HEK293 (cell line): ENCODE data around the gene MACROH2A2.

Source experiments
- CTCF ChIA-PET: fragments of 350-600 bp; formaldehyde crosslinking; extraction: SDS; loops from one replicate; lab custom pipeline; 2021; ENCODE audit warnings: antibody characterized with exemption; lab: Yijun Ruan, JAX
- POLR2A ChIA-PET: fragments of 300-600 bp; formaldehyde crosslinking; extraction: SDS; loops from one replicate; lab custom pipeline; 2020; ENCODE audit warnings: antibody characterized with exemption, inconsistent platforms; lab: Yijun Ruan, JAX
- H3K27ac ChIP-seq: fragments of 200-500 bp; sonication (Bioruptor generic); 2 replicates; pipeline ENCODE4 v1.5.1; 2014; ENCODE audit warnings: low read depth, low read length, control low read depth, inconsistent platforms; ENCODE audit errors: extremely low read depth
- H3K36me3 ChIP-seq, 2 experiments: fragments of 200-500 bp in 1 of 2; sonication (Bioruptor generic) in 1 of 2; 1 replicate in 1 of 2; 2 replicates in 1 of 2; pipeline ENCODE4 v1.5.1; 2014 to 2017; ENCODE audit warnings: inconsistent platforms in 2 of 2, low read length in 2 of 2; ENCODE audit not compliant: control insufficient read depth in 2 of 2, insufficient read depth in 1 of 2
- H3K4me1 ChIP-seq: fragments of 200-500 bp; sonication (Bioruptor generic); 2 replicates; pipeline ENCODE4 v1.5.1; 2014; ENCODE audit warnings: mild to moderate bottlenecking, low read length, inconsistent platforms; ENCODE audit not compliant: control insufficient read depth, insufficient read depth
- H3K4me3 ChIP-seq: 2 replicates; pipeline ENCODE4 v1.5.1; 2011; ENCODE audit warnings: low read depth, mild to moderate bottlenecking, control low read depth, low read length, moderate library complexity
- H3K9me3 ChIP-seq: fragments of 200-500 bp; sonication (Bioruptor generic); 2 replicates; pipeline ENCODE4 v1.5.1; 2014; ENCODE audit warnings: low read depth, low read length, inconsistent platforms; ENCODE audit not compliant: control insufficient read depth, insufficient read depth
- BCL11A ChIP-seq: fragments of 450-650 bp; formaldehyde crosslinking; IDR thresholded peaks from 2 replicates; pipeline ENCODE4 v1.5.1; 2016; ENCODE audit warnings: low read depth, missing biosample characterization, missing genetic modification characterization
- GFI1B ChIP-seq: fragments of 450-650 bp; formaldehyde crosslinking; IDR thresholded peaks from 2 replicates; pipeline ENCODE4 v1.5.1; 2016; ENCODE audit warnings: missing biosample characterization, missing genetic modification characterization
- KLF1 ChIP-seq: fragments of 450-650 bp; formaldehyde crosslinking; IDR thresholded peaks from 2 replicates; pipeline ENCODE4 v1.5.1; 2016; ENCODE audit warnings: missing biosample characterization, missing genetic modification characterization
- KLF16 ChIP-seq: fragments of 450-650 bp; formaldehyde crosslinking; IDR thresholded peaks from 2 replicates; pipeline ENCODE4 v1.5.1; 2017; ENCODE audit warnings: missing biosample characterization, missing genetic modification characterization
- PRDM10 ChIP-seq: fragments of 450-650 bp; formaldehyde crosslinking; IDR thresholded peaks from 2 replicates; pipeline ENCODE4 v1.5.1; 2016; ENCODE audit warnings: missing biosample characterization, missing genetic modification characterization
- PRDM6 ChIP-seq: fragments of 450-650 bp; formaldehyde crosslinking; IDR thresholded peaks from 2 replicates; pipeline ENCODE4 v1.5.1; 2017; ENCODE audit warnings: missing biosample characterization, missing genetic modification characterization
- SALL2 ChIP-seq: fragments of 450-650 bp; formaldehyde crosslinking; IDR thresholded peaks from 2 replicates; pipeline ENCODE4 v1.5.0; 2017; ENCODE audit warnings: missing biosample characterization, mild to moderate bottlenecking, missing genetic modification characterization, borderline replicate concordance
- ZBTB1 ChIP-seq: fragments of 450-650 bp; formaldehyde crosslinking; IDR thresholded peaks from 2 replicates; pipeline ENCODE4 v1.5.1; 2016; ENCODE audit warnings: missing biosample characterization, missing genetic modification characterization
- ZBTB17 ChIP-seq: fragments of 450-650 bp; formaldehyde crosslinking; IDR thresholded peaks from 2 replicates; pipeline ENCODE4 v1.5.1; 2016; ENCODE audit warnings: missing biosample characterization, missing genetic modification characterization
- ZBTB6 ChIP-seq: fragments of 450-650 bp; formaldehyde crosslinking; IDR thresholded peaks from 2 replicates; pipeline ENCODE4 v1.5.1; 2017; ENCODE audit warnings: missing biosample characterization, missing genetic modification characterization
- ZEB2 ChIP-seq: fragments of 450-650 bp; formaldehyde crosslinking; IDR thresholded peaks from 2 replicates; pipeline ENCODE4 v1.5.1; 2016; ENCODE audit warnings: missing biosample characterization, missing genetic modification characterization
- ZNF112 ChIP-seq: fragments of 450-650 bp; formaldehyde crosslinking; IDR thresholded peaks from 2 replicates; pipeline ENCODE4 v1.5.0; 2017; ENCODE audit warnings: missing biosample characterization, missing genetic modification characterization
- ZNF133 ChIP-seq: fragments of 450-650 bp; formaldehyde crosslinking; IDR thresholded peaks from 2 replicates; pipeline ENCODE4 v1.5.1; 2016; ENCODE audit warnings: missing biosample characterization, missing genetic modification characterization
- ZNF140 ChIP-seq: fragments of 450-650 bp; formaldehyde crosslinking; IDR thresholded peaks from 2 replicates; pipeline ENCODE4 v1.5.1; 2016; ENCODE audit warnings: missing biosample characterization, missing genetic modification characterization
- ZNF174 ChIP-seq: fragments of 450-650 bp; formaldehyde crosslinking; IDR thresholded peaks from 2 replicates; pipeline ENCODE4 v1.5.0; 2017; ENCODE audit warnings: missing biosample characterization, mild to moderate bottlenecking, missing genetic modification characterization
- ZNF221 ChIP-seq: fragments of 450-650 bp; formaldehyde crosslinking; IDR thresholded peaks from 2 replicates; pipeline ENCODE4 v1.5.1; 2017; ENCODE audit warnings: missing biosample characterization, missing genetic modification characterization, borderline replicate concordance
- ZNF473 ChIP-seq: fragments of 450-650 bp; formaldehyde crosslinking; IDR thresholded peaks from 2 replicates; pipeline ENCODE4 v1.5.1; 2017; ENCODE audit warnings: missing biosample characterization, missing genetic modification characterization
- ZNF513 ChIP-seq: fragments of 450-650 bp; IDR thresholded peaks from 2 replicates; pipeline ENCODE4 v1.5.1; 2018; ENCODE audit warnings: missing biosample characterization, missing genetic modification characterization
- ZNF555 ChIP-seq: fragments of 450-650 bp; formaldehyde crosslinking; conservative IDR thresholded peaks from 2 replicates; pipeline ENCODE4 v1.5.1; 2017; ENCODE audit warnings: missing biosample characterization, mild to moderate bottlenecking, missing genetic modification characterization, inconsistent platforms
- ZNF558 ChIP-seq: fragments of 450-650 bp; formaldehyde crosslinking; IDR thresholded peaks from 2 replicates; pipeline ENCODE4 v1.5.1; 2016; ENCODE audit warnings: missing biosample characterization, missing genetic modification characterization
- ZNF624 ChIP-seq: fragments of 450-650 bp; formaldehyde crosslinking; IDR thresholded peaks from 2 replicates; pipeline ENCODE4 v1.5.1; 2017; ENCODE audit warnings: missing biosample characterization, missing genetic modification characterization
- ZNF654 ChIP-seq: fragments of 450-650 bp; formaldehyde crosslinking; IDR thresholded peaks from 2 replicates; pipeline ENCODE4 v1.5.1; 2016; ENCODE audit warnings: low read depth, missing biosample characterization, missing genetic modification characterization
- ZNF830 ChIP-seq: fragments of 450-650 bp; IDR thresholded peaks from 2 replicates; pipeline ENCODE4 v1.5.0; 2018; ENCODE audit warnings: missing biosample characterization, missing genetic modification characterization, low read depth, mild to moderate bottlenecking, moderate library complexity
- ZNF843 ChIP-seq: fragments of 450-650 bp; formaldehyde crosslinking; IDR thresholded peaks from 2 replicates; pipeline ENCODE4 v1.5.1; 2016; ENCODE audit warnings: missing biosample characterization, missing genetic modification characterization

Gene MACROH2A2

GRCh38 chr10:70117646-70118045, 65.0 kb downstream of the MACROH2A2 start (continued):
- no peak for TF ChIP-seq PRDM6 (tag by site-specific recombination)
- TF ChIP-seq KLF16 (tag by site-specific recombination): no peak
- no peak for TF ChIP-seq ZBTB6 (tag by site-specific recombination)
- no peak for TF ChIP-seq ZNF140 (tag by site-specific recombination)
- TF ChIP-seq ZNF174 (tag by site-specific recombination): no peak
- TF ChIP-seq ZNF473 (tag by site-specific recombination): no peak
- no peak for TF ChIP-seq ZNF112 (tag by site-specific recombination)
- no peak for TF ChIP-seq ZBTB17
- no peak for TF ChIP-seq SALL2 (tag by site-specific recombination)
- no peak for TF ChIP-seq ZNF555 (tag by site-specific recombination)

DNA sequence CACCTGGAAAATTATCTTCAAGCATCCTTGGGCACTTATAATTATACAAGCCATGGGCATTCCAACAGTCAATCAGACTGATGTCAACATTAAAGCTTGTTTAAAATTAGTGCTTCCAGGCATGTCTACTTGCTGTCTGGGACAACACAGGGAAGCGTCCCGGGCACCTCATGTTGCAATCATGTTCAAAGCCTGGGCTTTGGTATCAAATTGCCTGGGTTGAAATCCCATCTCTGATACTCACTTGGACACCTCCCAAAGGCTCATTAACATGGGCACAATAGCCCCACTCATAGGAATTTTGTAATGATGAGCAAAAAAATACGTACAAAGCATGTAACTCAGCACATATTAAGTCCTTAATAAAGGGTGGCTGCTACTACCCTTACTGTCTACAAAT, 65.5 kb downstream of the MACROH2A2 start:
- CTCF ChIA-PET: interaction anchor here (0.6 to 5.0 kb wide), 10 partner anchors 8 to 655 kb away, joined by 3 to 63 read pairs (median 4); partner anchors contain the start of gene TYSND1
- Histone ChIP-seq H3K36me3 (peaks cover 2 to 14% of the 10 kb centered on the region in 2 experiments; a peak in 2 of 3 replicates), H3K9me3 (no peaks in the 10 kb centered on the region), H3K4me1 (no peaks in the 10 kb centered on the region; the same call in 1 of the 2 replicates), H3K27ac (no peak overlapping the region), H3K4me3 (no peak overlapping the region)
- POLR2A ChIA-PET: interaction anchor here (0.6 to 0.7 kb wide), 2 partner anchors 28 to 52 kb away, joined by 3 to 5 read pairs; partner anchors contain the start of genes SAR1A and TYSND1
- TF ChIP-seq BCL11A (tag by site-specific recombination): no peak
- TF ChIP-seq ZNF624 (tag by site-specific recombination): no peak
- TF ChIP-seq ZBTB1 (tag by site-specific recombination): no peak
- no peak for TF ChIP-seq ZEB2
- no peak for TF ChIP-seq ZNF843 (tag by site-specific recombination)
- TF ChIP-seq ZNF513 (tag by site-specific recombination): no peak
- no peak for TF ChIP-seq ZNF830 (tag by site-specific recombination)
- no peak for TF ChIP-seq KLF1 (tag by site-specific recombination)
- TF ChIP-seq GFI1B (tag by site-specific recombination): no peak
- TF ChIP-seq ZNF654 (tag by site-specific recombination): no peak
- TF ChIP-seq ZNF558: no peak
- TF ChIP-seq ZNF221 (tag by site-specific recombination): no peak
- TF ChIP-seq ZNF133: no peak
- TF ChIP-seq PRDM10 (tag by site-specific recombination): no peak
- no peak for TF ChIP-seq ZNF174 (tag by site-specific recombination)
